GM18867 (cell line): ENCODE data around the gene BRPF3.

Experiments
- ATAC-seq: cut with Tn5 transposase; IDR thresholded peaks from one replicate; pipeline ENCODE4 v1.9.1; 2021; ENCODE audit warnings: mild to moderate bottlenecking, moderate library complexity; ENCODE audit not compliant: unreplicated experiment

The BRPF3 gene

GRCh38 chr6:36196113-36196879 is at the start of gene BRPF3:
BRPF3 (plus strand) TSS chr6:36196744; CDS start chr6:36200323, 3,579 bp downstream.
- ATAC-seq: peak; percentile 62

GRCh38 chr6:36147294-36147693 is 49.2 kb upstream of the BRPF3 start:
- ATAC-seq: no peak

GRCh38 chr6:36149476-36149875 is 47.1 kb upstream of the BRPF3 start:
- no peak for ATAC-seq

- no peak for ATAC-seq
Measured at GRCh38 chr6:36150283-36150682, 46.3 kb upstream of the BRPF3 start.

- ATAC-seq: no peak
Measured at GRCh38 chr6:36154286-36154685, 42.3 kb upstream of the BRPF3 start.

DNA sequence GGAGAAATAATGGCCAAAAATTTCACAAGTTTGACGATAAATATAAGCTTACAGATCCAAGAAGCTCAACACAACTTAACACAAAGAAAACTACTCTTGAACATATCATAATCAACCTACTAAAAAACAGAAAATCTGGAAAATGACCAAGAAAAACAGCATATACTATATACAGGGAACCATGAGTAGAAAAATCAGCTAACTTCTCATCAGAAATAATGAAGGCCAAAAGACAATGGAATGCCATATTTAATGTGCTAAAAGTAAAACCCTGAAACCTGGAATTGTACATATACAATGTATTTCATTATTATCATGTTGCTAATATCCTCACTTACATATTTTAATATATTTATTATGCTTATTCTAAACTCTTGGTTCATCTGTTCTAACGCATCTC is 40.9 kb upstream of the BRPF3 start:
- no peak for ATAC-seq

DNA sequence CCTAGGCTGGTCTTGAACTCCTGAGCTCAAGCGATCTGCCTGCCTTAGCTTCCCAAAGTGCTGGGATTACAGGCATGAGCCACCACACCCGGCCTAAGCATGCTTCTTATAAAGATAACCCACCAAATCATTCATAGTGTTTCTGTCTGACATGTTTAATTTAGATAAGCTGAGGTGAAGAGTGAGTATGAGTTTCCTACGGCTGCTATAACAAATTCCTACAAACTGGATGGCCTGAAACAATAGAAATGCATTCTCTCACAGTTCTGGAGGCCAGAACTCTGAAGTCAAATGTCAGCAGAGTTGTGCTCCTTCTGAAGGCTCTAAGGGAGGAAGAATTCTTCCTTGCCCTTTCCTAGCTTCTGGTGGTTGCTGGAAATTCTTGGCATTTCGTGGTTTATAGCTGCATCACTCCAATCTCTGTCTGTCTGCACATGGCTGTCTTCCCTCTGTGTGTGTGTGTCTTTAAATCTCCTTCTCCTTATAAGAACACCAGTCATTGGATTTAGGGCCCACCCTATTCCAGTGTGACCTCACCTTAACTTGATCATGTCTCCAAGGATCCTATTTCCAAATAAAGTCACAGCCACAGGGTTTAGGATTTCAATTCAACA is 36.3 kb upstream of the BRPF3 start:
- no peak for ATAC-seq

GRCh38 chr6:36169023-36170007 is 27.2 kb upstream of the BRPF3 start:
- ATAC-seq: no peak

- no peak for ATAC-seq
Measured at GRCh38 chr6:36170704-36171103, 25.8 kb upstream of the BRPF3 start.

- no peak for ATAC-seq
Measured at GRCh38 chr6:36171573-36171972, 25.0 kb upstream of the BRPF3 start.

- ATAC-seq: no peak
Measured at GRCh38 chr6:36177166-36177565, 19.4 kb upstream of the BRPF3 start.

DNA sequence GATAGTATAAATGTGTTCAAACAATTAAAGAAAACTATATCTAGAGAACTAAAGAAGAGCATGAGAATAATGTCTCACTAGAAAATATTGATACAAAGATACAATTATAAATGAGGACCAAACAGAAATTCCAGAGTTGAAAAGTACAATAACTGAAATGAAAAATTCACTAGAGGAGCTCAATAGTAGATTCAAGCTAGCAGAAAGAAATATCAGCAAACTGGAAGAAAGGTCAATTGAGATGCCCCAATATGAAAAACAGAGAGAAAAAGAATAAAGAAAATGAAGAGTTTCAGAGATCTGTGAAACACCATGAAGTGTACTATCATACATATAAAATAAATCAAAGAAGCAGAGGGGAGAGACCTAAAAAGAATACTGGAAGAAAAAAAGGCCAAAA is 18.0 kb upstream of the BRPF3 start:
- ATAC-seq: no peak

DNA sequence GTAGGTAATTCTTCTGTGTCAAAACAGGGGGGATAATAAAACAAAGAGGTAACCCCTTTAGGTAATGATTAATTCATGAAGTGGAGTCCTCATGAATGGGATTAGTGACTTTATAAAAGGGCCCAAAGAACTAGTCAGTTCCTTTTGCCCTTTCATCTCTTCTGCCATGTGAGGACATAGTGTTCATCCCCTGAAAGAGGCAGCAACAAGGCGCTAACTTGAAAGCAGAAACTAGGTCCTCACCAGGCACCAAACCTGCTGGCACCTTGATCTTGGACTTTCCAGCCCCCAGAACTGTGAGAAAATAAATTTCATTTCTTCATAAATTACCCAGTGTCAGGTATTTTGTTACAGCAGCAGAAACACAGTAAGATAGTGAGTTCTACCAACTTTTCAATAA is 16.4 kb upstream of the BRPF3 start:
- ATAC-seq: no peak

- no peak for ATAC-seq
Measured at GRCh38 chr6:36184311-36184710, 12.2 kb upstream of the BRPF3 start.

- ATAC-seq: no peak
Measured at GRCh38 chr6:36186199-36186598, 10.3 kb upstream of the BRPF3 start.

DNA sequence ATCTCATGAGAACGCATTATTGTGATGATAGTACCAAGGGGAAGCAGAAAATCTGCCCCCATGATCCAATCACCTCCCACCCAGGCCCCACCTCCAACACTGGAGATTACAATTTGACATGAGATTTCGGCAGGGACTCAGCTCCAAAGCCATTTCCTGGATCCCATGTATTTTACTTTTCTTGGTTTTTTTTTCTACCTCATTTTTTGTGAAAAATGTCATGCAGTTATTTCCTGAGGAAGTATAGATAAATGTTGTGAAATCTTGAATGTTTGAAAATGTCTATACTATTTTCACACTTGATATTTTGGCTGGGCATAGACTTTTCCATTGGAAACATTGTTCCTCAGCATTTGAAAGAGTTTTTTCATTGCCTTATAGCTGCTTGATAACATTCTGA is 9.1 kb upstream of the BRPF3 start:
- ATAC-seq: no peak

DNA sequence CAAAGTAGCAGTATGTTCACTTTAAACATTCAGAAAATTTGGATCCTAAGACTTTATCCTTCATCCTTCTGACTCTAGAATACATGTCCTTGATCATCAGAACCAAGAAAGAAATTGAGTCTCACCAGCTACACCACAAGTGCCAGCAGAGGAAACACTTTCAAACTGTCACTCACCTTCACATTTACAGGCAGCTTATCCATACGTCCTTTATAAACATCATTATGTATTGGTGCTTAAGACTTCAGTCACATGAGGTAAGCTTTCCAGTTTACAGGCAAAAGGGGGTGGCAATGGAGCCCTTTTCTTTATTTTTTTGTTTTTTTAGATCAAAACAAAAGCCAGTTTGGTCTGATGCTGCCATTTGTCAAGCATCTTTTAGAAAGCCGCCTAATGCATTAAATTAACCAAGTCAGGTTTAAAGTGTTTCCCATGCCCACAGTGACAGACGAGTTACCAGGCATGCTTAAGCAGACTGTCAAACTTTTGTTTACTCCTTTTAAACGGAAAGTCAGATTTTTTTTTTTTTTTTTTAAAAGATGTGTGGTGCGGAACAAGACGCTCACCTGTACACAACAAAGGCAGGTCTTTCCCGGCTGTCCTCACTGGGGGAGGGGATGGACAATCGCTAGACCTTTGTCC is 952 bp upstream of the BRPF3 start:
- no peak for ATAC-seq

DNA sequence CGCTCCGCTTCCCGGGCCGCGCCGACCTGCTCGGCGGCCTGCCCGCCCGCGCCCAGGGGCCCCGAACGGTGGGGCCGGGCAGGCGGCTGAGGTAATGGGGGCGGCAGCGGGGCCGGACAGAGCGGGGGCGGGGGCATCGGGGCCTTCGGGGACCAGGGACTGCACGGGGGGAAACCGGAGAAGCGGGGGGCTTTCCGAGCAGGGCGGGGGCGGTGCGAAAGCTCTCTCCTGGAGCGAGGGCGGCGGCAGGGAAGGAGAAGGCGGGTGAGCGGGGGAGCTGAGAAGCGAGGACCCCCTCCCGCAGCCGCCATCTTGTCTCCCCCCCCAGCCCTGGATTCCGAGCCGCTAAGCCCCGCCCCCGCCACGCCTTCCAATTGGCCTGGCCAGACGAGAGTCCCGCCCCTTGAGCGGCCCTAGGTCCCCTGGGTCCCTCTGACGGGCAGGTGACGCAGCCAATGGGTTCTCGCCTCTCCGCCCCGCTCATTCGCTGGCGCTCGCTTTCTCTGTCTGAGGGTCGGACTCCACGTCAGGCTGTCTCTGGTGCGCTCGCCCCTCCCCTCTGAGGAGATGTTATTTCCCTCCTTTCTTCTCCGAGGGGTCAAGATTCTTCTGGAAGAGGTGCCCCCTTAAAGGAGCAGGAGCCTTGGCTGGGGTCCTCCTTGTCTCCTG is 470 bp downstream of the BRPF3 start:
- peak; percentile 88 for ATAC-seq

DNA sequence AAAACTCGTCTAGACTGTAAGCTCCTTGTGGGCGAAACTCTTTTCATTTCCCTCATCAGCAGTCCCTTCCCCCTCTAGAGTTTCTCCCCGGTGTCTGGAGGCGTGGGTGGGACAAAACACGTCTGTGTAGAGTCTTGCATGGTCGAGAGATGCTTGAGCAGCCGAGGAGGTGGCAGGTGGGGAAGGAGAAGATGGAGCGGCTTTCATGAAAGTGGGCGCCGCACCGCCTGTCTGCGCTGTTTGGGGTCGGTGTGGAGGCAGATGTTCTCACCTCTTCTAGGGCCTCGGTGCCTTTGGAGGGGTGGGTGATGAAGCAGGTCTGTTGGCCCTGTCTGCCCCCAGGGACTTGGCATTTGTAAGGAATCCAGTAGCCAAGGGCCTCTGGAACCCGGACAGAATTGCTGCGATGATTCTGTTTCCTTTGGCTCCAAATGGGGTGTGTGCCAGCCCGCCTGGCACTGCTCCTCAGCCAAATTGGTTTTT is 1.2 kb downstream of the BRPF3 start:
- ATAC-seq: no peak

- ATAC-seq: no peak
Measured at GRCh38 chr6:36198986-36199385, 2.4 kb downstream of the BRPF3 start.
